Activated T-cell treated with anti-CD3 and anti-CD28 coated beads, Interleukin-2, amount 50 U/mL, for 24 hours (primary cell): ENCODE measurements around the gene BTBD16.

ENCODE experiments used
- DNase-seq: peaks from one replicate; pipeline ENCODE4 v3.0.0-alpha.2; 2020
- H3K27ac Mint-ChIP-seq: 2 replicates; pipeline ENCODE4 v1.8.0; 2020; ENCODE audit warnings: mild to moderate bottlenecking, mixed read lengths
- H3K27me3 Mint-ChIP-seq: 2 replicates; pipeline ENCODE4 v1.8.0; 2020; ENCODE audit warnings: mixed read lengths
- H3K36me3 Mint-ChIP-seq: 2 replicates; pipeline ENCODE4 v1.8.0; 2020; ENCODE audit warnings: low read depth, mixed read lengths
- H3K4me1 Mint-ChIP-seq: 2 replicates; pipeline ENCODE4 v1.8.0; 2020; ENCODE audit warnings: low read depth, mixed read lengths
- H3K4me3 Mint-ChIP-seq: 2 replicates; pipeline ENCODE4 v1.8.0; 2020; ENCODE audit warnings: mild to moderate bottlenecking, moderate library complexity, mixed read lengths
- H3K9me3 Mint-ChIP-seq: 2 replicates; pipeline ENCODE4 v1.8.0; 2020; ENCODE audit warnings: mixed read lengths

BTBD16 gene

DNA sequence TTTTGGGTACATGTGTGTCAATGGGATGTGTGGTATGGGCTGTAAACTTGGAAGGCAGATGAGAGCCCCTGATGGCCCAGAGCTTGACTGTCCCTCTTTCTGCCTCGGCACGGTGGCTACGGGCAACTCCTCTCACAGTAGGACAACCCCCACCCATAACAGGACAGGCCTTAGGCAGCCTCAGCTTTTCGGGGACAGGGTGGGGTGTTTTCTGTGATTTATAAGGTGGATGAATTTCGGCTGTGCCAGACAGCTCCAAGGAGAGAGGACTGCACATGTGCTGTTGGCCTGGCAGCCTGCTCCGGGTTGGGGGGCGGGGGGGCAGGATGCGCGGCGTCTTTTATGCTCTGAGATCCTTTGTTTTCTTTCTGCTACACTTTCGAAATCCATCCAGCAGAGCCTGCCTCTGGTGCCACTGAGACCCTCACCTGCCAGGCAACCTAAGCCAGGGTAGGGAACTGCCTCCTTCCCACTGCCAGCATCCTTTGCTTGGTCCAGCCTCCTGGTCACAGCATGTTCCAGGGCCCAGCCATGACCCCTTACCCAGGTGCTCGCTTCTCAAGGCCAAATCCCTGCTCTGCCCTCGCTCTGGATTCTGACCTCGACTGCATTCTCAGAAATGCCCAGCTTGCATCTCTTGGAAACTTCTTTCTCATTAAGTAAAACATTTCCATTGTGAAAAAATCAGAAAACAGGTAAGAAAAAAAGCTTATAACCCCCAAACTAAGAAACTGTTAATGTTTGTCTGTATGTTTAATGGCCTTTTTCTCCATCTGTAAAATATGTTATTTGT, 15.4 kb upstream of the BTBD16 start:
- Mint-ChIP-seq H3K9me3 (no peaks in the 10 kb centered on the region), H3K27me3 (peaks cover 18% of the 10 kb centered on the region), H3K36me3 (no peaks in the 10 kb centered on the region), H3K27ac (no peak overlapping the region), H3K4me1 (no peaks in the 10 kb centered on the region), H3K4me3 (no peak overlapping the region)
- DNase-seq: no peak

GRCh38 chr10:122257041-122257440, 14.1 kb upstream of the BTBD16 start:
- Mint-ChIP-seq H3K27ac (no peak overlapping the region), H3K9me3 (peaks cover 3% of the 10 kb centered on the region), H3K4me1 (no peaks in the 10 kb centered on the region), H3K27me3 (peaks cover 19% of the 10 kb centered on the region), H3K36me3 (no peaks in the 10 kb centered on the region), H3K4me3 (no peak overlapping the region)
- DNase-seq: no peak

DNA sequence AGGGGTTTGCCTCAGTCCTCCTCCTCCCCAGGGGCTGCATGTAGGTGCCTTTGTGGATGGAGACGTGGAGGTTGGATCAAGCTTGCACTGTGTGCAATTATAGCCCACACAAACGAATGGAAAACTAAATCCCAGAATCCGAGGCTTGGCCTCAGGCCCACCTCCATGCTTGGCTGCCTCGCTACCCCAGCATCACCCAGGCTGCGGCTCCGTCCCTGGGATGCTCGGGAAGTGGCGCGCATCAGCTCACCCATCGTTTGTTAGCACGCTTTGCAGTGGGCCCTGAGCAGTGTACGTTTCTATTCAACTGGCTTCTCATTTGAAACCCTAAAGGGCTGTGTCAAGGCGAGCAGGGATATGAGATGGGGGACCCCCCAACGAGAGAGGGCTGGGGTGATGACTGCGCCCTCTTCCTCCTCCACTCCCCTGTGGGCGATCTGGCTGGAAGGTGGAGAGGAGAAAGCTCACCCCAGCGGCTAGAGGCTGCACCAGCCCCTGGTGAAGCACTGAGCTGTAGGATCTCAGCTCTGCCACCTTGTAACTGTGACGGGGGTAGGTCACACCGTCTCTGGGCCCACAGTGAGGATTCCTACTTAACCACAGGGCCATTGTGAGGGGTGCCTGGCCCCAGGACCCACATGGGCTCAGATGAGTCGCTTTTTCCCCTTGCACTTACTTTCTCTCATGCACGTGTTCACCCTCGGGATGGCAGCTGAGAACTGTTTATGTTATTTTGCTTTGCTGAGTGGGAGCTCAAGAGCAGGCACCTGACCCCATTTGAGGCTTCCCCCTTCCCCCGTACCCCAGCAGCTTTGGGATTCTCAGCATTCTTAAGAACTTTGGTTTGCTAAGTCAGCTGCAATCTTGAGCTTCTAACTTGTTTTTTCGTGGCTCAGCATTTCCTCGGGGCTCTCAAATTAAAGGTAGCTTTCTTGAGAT, 12.7 kb upstream of the BTBD16 start:
- no peak for DNase-seq
- Mint-ChIP-seq H3K4me3 (no peak overlapping the region), H3K27me3 (peaks cover 19% of the 10 kb centered on the region), H3K9me3 (peaks cover 8% of the 10 kb centered on the region), H3K36me3 (no peaks in the 10 kb centered on the region), H3K4me1 (no peaks in the 10 kb centered on the region), H3K27ac (no peak overlapping the region)

- Mint-ChIP-seq H3K27ac (no peak overlapping the region), H3K27me3 (peaks cover 26% of the 10 kb centered on the region), H3K4me3 (no peak overlapping the region), H3K4me1 (no peaks in the 10 kb centered on the region), H3K9me3 (peaks cover 14% of the 10 kb centered on the region), H3K36me3 (no peaks in the 10 kb centered on the region)
- no peak for DNase-seq
Measured at GRCh38 chr10:122259075-122259466, 12.0 kb upstream of the BTBD16 start.

DNA sequence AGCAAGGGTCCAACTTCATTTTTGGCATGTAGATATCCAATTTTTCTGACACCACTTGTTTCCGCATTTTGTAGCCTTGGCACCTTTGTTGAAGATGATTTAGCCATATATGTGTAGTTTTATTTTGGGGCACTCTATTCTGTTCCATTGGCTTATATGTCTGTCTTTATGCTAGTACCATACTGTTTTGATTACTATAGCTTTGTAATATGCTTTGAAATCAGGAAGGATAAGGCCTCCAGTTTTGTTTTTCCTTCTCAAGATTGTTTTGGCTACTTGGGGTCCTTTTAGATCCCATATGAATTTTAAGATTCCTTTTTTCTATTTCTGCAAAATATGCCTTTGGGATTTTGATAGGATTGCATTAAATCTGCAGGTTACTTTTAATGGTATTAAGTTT, 9.5 kb upstream of the BTBD16 start:
- Mint-ChIP-seq H3K9me3 (peaks cover 14% of the 10 kb centered on the region), H3K4me1 (no peaks in the 10 kb centered on the region), H3K4me3 (no peak overlapping the region), H3K36me3 (no peaks in the 10 kb centered on the region), H3K27ac (no peak overlapping the region), H3K27me3 (peaks cover 42% of the 10 kb centered on the region)
- DNase-seq: no peak

DNA sequence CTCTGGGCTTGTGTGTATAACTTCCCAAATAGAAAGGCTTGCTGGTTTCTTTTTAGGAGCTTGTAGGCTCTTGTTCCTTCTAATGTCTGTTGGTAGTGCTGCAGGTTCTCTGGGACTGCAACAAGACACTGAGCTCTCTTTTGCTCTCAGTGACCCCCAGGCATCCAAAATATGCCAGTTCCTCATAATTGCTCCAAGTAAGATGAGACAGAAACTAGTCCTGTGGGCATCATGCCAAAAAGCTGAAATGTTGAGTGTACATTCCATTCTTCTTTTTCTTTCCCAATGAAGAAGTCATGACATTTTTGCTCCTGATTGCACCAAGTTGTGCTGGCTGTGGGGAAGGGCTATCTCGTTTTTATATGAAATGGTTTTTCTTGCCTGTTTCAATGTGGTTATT, 7.1 kb upstream of the BTBD16 start:
- H3K27me3 Mint-ChIP-seq: peaks cover 62% of the 10 kb centered on the region
- no peaks in the 10 kb centered on the region for H3K4me1 Mint-ChIP-seq
- H3K4me3 Mint-ChIP-seq: no peak overlapping the region
- no peak overlapping the region for H3K27ac Mint-ChIP-seq
- peaks cover 14% of the 10 kb centered on the region for H3K9me3 Mint-ChIP-seq
- no peaks in the 10 kb centered on the region for H3K36me3 Mint-ChIP-seq
- DNase-seq: no peak

DNA sequence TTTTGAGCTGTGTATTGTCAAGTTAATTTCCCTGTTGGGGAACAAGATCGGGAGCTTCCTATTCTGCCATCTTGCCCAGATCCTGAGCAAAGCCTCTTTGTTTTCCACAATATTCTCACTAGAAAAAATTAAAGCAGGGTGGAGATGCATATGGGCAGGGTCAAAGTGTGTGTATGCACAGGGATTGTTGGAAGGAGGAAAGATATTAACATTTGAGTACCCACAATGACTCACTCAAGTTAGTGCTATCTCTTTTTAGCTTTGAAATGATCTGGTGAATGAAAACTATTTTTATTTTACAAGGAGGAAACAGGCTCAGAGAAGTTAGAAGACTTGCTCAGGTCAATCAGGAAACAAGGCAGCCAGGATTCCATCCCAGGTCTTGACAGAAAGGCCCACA, 6.7 kb upstream of the BTBD16 start:
- no peak for DNase-seq
- peaks cover 65% of the 10 kb centered on the region for H3K27me3 Mint-ChIP-seq
- no peaks in the 10 kb centered on the region for H3K4me1 Mint-ChIP-seq
- H3K27ac Mint-ChIP-seq: no peak overlapping the region
- H3K9me3 Mint-ChIP-seq: peaks cover 14% of the 10 kb centered on the region
- H3K4me3 Mint-ChIP-seq: no peak overlapping the region
- no peaks in the 10 kb centered on the region for H3K36me3 Mint-ChIP-seq

DNA sequence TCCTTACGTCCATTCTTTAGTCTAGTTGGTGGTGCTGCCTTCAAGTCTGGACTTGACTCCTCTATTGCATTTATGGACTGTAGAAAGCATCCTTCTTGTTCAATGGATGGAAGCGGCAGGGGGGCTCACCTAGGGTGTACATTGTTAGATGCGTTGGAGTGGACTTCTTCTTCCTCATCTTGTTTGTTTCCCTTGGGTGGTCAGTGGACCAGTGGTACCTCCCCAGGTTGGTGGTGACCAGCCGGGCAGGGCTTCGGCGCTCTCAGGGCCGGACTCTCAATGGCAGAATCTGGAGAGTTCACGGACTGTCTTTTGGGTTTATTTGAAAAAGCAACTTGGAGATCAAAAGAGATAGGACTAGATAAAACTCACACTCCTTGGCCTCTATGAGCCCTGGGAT, 6.2 kb upstream of the BTBD16 start:
- Mint-ChIP-seq H3K27ac (no peak overlapping the region), H3K4me3 (no peak overlapping the region), H3K4me1 (no peaks in the 10 kb centered on the region), H3K9me3 (peaks cover 14% of the 10 kb centered on the region), H3K36me3 (no peaks in the 10 kb centered on the region), H3K27me3 (peaks cover 63% of the 10 kb centered on the region)
- no peak for DNase-seq

- no peak overlapping the region for H3K27ac Mint-ChIP-seq
- H3K4me1 Mint-ChIP-seq: no peaks in the 10 kb centered on the region
- H3K4me3 Mint-ChIP-seq: no peak overlapping the region
- H3K27me3 Mint-ChIP-seq: peaks cover 55% of the 10 kb centered on the region
- no peak for DNase-seq
- H3K9me3 Mint-ChIP-seq: peaks cover 14% of the 10 kb centered on the region
- no peaks in the 10 kb centered on the region for H3K36me3 Mint-ChIP-seq
Measured at GRCh38 chr10:122265896-122266295, 5.2 kb upstream of the BTBD16 start.

DNA sequence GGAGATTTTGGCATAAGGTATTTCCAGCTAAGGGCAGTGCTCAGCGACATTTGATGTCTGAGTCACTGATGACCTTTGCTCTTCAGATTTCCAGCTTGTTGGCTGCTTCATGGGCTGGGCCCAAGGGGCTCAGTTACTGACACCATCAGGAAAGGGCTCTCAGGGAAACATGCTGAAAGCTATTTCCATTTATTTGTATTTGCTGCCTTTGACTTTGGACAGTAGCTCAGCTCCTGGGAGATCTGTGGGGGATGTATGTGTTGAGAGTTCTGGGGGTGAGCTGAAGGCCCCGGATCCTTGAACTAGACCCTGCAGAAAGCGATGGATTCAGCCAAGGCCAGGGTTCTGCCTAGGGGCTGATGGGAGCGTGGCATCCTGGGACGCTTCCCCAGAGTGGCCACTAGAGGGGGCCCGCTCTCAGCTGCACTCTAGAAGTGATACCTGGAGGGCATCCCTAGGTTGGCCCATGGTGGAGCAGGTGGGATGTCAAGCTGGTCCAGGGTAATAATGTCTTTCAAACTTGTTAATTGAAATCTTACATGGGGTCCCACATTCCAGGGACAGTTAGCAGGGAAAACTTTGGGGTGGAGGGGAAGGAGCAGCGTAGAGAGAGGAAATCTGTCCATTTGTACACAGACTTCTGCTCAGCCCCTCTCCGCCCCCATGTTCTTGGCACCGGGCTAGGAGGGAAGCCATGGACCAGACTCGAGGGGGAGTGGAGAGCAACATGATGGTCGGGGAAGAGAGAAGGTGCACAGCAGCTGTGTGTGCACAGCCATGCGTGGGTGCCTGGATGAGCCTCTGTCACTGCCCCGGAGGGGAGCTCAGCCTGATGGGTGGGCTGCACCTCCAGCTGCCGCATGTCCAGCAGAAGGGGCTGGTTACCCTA, 3.0 kb upstream of the BTBD16 start:
- peak; percentile 65 for DNase-seq
- H3K9me3 Mint-ChIP-seq: peaks cover 9% of the 10 kb centered on the region
- no peak overlapping the region for H3K27ac Mint-ChIP-seq
- H3K4me1 Mint-ChIP-seq: no peaks in the 10 kb centered on the region
- H3K27me3 Mint-ChIP-seq: peaks cover 55% of the 10 kb centered on the region
- H3K4me3 Mint-ChIP-seq: no peak overlapping the region
- no peaks in the 10 kb centered on the region for H3K36me3 Mint-ChIP-seq

DNA sequence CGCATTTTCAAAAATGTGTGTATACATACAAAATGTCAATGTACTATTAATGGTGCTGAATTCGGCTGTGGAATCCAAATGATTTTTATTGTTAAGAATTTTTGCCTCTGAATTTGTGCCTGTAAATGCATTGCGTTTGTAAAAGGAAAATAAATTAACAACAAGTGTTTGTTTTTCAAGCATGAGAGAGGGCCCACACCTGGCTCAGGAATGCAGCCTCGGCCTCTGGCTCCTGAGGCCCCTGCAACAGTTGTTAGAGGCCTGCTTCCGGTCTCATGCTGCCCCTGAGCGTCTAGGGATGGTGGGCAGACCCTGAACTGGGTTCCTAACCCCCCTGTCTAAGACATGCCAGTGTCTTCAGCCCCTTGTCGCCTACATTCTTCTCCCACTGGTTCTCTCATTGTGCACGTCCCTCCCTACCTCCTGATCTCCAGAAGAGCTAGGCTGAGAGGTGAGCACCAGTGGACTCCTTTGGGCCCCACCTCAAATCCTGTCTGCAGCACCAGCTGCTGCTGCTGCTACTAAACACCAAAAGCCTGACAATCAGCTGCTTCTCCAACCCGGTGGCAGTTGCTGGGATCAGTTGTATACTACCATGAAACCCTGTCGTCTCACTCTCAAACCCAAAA, 1.9 kb upstream of the BTBD16 start:
- peaks cover 47% of the 10 kb centered on the region for H3K27me3 Mint-ChIP-seq
- no peak overlapping the region for H3K4me3 Mint-ChIP-seq
- no peaks in the 10 kb centered on the region for H3K9me3 Mint-ChIP-seq
- H3K27ac Mint-ChIP-seq: no peak overlapping the region
- DNase-seq: no peak
- H3K4me1 Mint-ChIP-seq: no peaks in the 10 kb centered on the region
- no peaks in the 10 kb centered on the region for H3K36me3 Mint-ChIP-seq

GRCh38 chr10:122273966-122274545, 3.0 kb downstream of the BTBD16 start:
- peaks cover 9% of the 10 kb centered on the region for H3K27me3 Mint-ChIP-seq
- H3K9me3 Mint-ChIP-seq: no peaks in the 10 kb centered on the region
- DNase-seq: no peak
- H3K4me3 Mint-ChIP-seq: no peak overlapping the region
- H3K4me1 Mint-ChIP-seq: no peaks in the 10 kb centered on the region
- no peaks in the 10 kb centered on the region for H3K36me3 Mint-ChIP-seq
- H3K27ac Mint-ChIP-seq: no peak overlapping the region

GRCh38 chr10:122276611-122277208, 5.6 kb downstream of the BTBD16 start:
- no peak for DNase-seq
- Mint-ChIP-seq H3K4me3 (no peak overlapping the region), H3K27me3 (peaks cover 13% of the 10 kb centered on the region)

More at GRCh38 chr10:122276611-122277208, 5.6 kb downstream of the BTBD16 start:
- Mint-ChIP-seq H3K27ac (no peak overlapping the region), H3K4me1 (peaks cover 2% of the 10 kb centered on the region), H3K36me3 (no peaks in the 10 kb centered on the region), H3K9me3 (no peaks in the 10 kb centered on the region)
